Measurements from ENCODE around the gene RSPO4.

The RSPO4 gene

DNA sequence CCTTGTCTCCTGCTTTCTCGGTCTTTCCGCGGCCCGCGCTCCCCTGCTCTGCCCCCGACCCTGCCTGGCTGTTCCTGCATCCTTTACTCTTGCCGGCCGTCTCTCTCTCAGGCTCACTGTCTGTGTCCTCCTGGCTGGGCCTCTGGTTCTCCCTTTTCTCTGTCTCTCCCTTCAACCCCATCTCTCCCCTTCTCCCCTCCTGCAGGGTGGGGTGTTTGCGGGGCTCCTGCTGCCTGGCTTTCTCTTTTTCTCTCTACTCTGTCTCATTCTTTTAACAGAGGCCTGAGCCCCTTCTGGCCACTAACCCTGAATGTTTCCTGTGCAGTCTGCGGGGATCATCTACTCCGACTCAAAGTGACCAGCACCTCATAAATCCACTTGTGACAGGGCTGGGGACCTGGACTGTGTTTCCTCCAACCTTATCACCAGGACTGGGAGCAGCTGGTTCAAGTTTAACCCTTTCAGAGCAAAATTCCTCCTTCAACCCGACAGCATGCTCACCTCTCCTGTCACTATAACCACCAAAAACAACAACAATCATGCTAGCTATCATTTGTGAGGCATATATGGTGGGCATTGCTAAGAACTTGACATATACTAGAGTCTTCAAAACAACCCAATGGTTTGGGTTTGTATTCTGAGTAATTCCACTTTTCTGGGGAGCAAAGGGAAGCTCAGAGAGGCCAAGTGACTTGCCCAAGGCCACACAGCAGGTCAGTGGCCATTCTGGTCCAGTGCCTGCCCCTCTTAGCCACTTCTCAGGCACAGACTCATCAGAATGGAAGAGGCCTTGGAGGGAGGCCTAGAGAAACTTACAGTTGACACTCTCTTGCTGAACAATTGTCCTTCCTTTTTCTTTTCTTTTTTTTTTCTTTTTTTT lies 811 bp upstream of the RSPO4 start:
- H3K27me3 ChIP-seq (ENCODE audit: control insufficient read depth, insufficient read depth, low read length): peaks cover 39% of the 10 kb centered on the region

DNA sequence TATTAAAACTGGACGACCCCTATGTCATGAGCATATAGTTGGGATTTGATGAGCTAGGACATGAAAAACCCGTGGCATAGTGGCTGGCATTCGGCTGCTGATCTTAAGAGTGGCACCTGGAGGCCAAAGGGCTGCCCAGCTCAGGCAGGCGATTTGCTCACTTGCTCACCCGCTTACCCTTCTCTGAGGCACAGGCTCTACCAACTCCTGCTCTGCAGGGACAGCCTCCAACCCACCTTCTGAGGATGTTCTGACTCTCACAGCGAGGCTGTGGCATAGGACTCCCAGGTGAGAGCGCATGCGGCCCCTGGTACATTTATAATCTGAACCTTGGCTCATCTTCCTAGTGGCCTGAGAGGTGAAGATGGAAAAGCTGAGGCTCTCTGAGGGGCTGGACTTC lies 995 bp downstream of the RSPO4 start:
- H3K9ac ChIP-seq (ENCODE audit: low read depth, low read length): no peak overlapping the region
- no peaks in the 10 kb centered on the region for H3K4me1 ChIP-seq (ENCODE audit: control insufficient read depth, insufficient read depth, low read length)
- H3K4me2 ChIP-seq (ENCODE audit: low read length): no peak overlapping the region
- H3K4me3 ChIP-seq (ENCODE audit: low read length): no peak overlapping the region
- no peaks in the 10 kb centered on the region for H3K36me3 ChIP-seq (ENCODE audit: insufficient read depth, low read length)
- H3K27me3 ChIP-seq (ENCODE audit: control insufficient read depth, insufficient read depth, low read length): peaks cover 39% of the 10 kb centered on the region
- no peaks in the 10 kb centered on the region for H3K9me3 ChIP-seq (replicated peaks; ENCODE audit: low read length)

More for the DNA sequence above, 811 bp upstream of the RSPO4 start:
- Histone ChIP-seq H3K9ac (ENCODE audit: low read depth, low read length) (no peak overlapping the region), H3K4me1 (ENCODE audit: control insufficient read depth, insufficient read depth, low read length) (no peaks in the 10 kb centered on the region), H3K36me3 (ENCODE audit: insufficient read depth, low read length) (no peaks in the 10 kb centered on the region), H3K4me3 (ENCODE audit: low read length) (no peak overlapping the region), H3K4me2 (ENCODE audit: low read length) (no peak overlapping the region), H3K9me3 (replicated peaks; ENCODE audit: low read length) (no peaks in the 10 kb centered on the region)

DNA sequence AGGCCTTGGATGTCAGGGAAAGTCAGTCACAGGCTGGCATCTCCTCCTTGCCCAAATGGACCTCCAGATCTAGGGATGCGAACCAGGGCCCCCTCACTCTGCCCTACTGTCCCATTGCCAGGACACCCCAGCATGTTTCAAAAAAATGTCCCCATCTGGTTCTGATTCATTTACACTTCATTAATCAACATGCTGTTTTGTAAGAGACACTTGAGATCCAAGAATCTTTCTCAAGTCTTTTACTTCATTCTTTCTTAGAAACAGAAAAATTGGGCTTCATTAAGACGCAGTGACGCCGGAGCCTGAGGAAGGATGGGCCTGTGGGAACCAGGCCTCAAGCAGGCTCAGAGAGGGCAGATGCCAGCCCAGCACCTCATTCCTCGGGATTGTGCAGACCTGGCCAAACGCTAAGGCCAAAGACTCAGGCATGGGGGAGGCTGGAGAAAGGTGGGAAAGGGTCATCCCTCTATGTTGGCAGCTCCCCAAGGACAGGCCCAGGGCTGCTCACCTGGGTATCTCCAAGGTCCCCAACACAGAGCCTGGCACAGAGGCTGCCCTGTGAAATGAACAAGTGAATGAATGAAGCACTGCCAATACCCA lies 3.8 kb downstream of the RSPO4 start:
- no peak overlapping the region for H3K9ac ChIP-seq (ENCODE audit: low read depth, low read length)

DNA sequence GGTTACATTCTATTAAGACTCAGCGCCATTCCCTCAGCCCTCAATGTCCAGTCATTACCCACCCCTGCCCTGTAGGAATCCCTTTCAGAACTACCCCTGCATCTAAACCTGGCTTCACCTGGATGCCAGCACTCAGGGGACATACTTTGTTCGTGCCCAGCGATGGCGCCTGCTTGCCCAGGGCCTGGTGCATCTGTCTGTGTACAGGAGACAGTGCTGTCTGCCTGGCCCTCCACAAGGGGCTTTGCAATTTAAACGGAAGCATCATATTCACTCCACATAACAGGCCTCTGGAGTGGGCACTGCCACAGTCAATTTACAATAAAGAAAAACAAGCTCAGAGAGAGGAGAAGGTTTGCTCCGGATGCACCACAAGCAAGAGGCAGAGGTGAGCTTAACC lies 4.6 kb downstream of the RSPO4 start:
- Histone ChIP-seq H3K4me1 (ENCODE audit: control insufficient read depth, insufficient read depth, low read length) (no peaks in the 10 kb centered on the region), H3K36me3 (ENCODE audit: insufficient read depth, low read length) (no peaks in the 10 kb centered on the region), H3K4me3 (ENCODE audit: low read length) (no peak overlapping the region), H3K9ac (ENCODE audit: low read depth, low read length) (no peak overlapping the region), H3K4me2 (ENCODE audit: low read length) (no peak overlapping the region), H3K9me3 (replicated peaks; ENCODE audit: low read length) (no peaks in the 10 kb centered on the region), H3K27me3 (ENCODE audit: control insufficient read depth, insufficient read depth, low read length) (peaks cover 25% of the 10 kb centered on the region)

More for the DNA sequence above, 3.8 kb downstream of the RSPO4 start:
- no peak overlapping the region for H3K4me2 ChIP-seq (ENCODE audit: low read length)
- H3K36me3 ChIP-seq (ENCODE audit: insufficient read depth, low read length): no peaks in the 10 kb centered on the region
- H3K4me1 ChIP-seq (ENCODE audit: control insufficient read depth, insufficient read depth, low read length): no peaks in the 10 kb centered on the region
- H3K9me3 ChIP-seq (replicated peaks; ENCODE audit: low read length): no peaks in the 10 kb centered on the region
- no peak overlapping the region for H3K4me3 ChIP-seq (ENCODE audit: low read length)
- H3K27me3 ChIP-seq (ENCODE audit: control insufficient read depth, insufficient read depth, low read length): peaks cover 29% of the 10 kb centered on the region

DNA sequence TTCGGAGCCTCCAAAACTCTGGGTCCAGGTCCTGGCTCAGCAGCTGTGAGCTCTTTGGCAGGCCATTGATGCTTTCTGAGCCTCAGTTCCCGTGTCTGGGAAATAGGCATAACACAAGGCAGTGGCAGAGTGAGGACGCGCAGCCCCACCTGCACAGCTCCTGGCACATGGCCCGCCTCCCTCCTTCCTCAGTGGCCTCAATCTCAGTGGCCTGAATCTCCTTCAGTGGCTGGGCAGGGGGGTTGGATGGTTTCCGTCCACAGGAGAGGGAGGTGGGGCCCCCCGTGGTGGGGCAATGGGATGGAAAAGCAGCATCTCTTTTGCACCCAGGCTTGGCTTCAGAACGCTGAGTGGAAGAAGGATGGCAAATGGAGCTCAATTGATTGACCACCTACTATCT lies 5.1 kb downstream of the RSPO4 start:
- Histone ChIP-seq H3K27me3 (ENCODE audit: control insufficient read depth, insufficient read depth, low read length) (peaks cover 27% of the 10 kb centered on the region), H3K4me3 (ENCODE audit: low read length) (no peak overlapping the region), H3K4me1 (ENCODE audit: control insufficient read depth, insufficient read depth, low read length) (no peaks in the 10 kb centered on the region), H3K4me2 (ENCODE audit: low read length) (no peak overlapping the region), H3K9me3 (replicated peaks; ENCODE audit: low read length) (no peaks in the 10 kb centered on the region), H3K9ac (ENCODE audit: low read depth, low read length) (no peak overlapping the region), H3K36me3 (ENCODE audit: insufficient read depth, low read length) (no peaks in the 10 kb centered on the region)

DNA sequence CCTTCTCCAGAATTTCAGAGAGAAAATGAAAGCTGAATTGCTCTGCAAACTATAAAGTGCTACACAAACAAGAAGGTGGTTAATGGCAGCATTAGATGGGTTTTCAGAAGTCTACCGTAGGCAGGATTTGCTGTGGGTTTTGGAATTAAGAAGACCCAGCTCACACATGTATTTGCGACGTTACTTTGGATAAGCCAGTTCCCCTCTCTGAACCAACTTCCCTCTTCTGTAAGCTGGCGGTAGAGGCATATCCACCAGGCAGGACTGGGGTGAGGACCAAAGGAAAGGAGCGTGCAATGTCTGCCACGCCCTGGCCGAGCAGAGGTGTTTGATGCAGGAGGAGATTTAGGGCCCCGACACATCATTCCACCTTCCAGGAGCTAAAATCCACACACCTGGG lies 6.9 kb downstream of the RSPO4 start:
- no peak overlapping the region for H3K9ac ChIP-seq (ENCODE audit: low read depth, low read length)
- no peak overlapping the region for H3K4me3 ChIP-seq (ENCODE audit: low read length)
- no peaks in the 10 kb centered on the region for H3K4me1 ChIP-seq (ENCODE audit: control insufficient read depth, insufficient read depth, low read length)
- no peak overlapping the region for H3K4me2 ChIP-seq (ENCODE audit: low read length)
- peaks cover 22% of the 10 kb centered on the region for H3K27me3 ChIP-seq (ENCODE audit: control insufficient read depth, insufficient read depth, low read length)
- H3K9me3 ChIP-seq (replicated peaks; ENCODE audit: low read length): no peaks in the 10 kb centered on the region
- H3K36me3 ChIP-seq (ENCODE audit: insufficient read depth, low read length): no peaks in the 10 kb centered on the region

DNA sequence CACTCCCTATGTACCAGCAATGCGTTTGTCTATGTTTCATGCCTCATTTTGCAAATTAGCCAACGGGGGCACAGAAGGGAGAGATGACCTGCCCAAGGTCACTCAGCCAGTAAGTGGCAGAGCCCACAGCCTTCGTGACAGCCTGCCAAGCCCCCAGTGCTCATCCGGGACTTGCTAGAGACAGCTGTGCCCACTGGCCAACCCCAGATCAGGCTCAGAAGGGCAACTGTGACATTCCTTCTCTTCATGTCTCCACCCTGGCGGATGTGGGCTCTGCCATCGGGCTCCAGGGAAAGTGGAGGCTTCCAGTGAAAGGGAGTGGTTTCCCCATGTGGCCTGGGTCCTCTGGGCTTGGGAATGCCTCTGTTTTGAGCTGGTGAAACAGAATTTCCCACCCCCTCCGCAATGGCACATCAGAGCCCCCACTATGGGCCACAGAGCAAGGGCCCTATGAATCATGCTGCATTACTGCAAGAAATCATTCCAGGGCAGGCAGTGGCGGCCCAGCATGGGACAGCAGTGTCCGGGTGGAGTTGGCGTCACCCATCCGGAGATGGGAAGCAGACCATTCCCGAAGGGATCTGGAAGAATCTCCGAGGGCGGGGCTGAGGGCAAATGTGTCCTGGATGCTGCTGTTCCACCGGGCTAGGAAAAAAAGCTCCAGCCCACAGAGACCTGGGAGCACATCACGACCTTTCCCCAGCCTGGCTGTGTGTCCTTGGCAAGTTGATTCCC lies 9.1 kb downstream of the RSPO4 start:
- no peak overlapping the region for H3K4me2 ChIP-seq (ENCODE audit: low read length)
- no peaks in the 10 kb centered on the region for H3K36me3 ChIP-seq (ENCODE audit: insufficient read depth, low read length)
- no peaks in the 10 kb centered on the region for H3K9me3 ChIP-seq (replicated peaks; ENCODE audit: low read length)
- H3K27me3 ChIP-seq (ENCODE audit: control insufficient read depth, insufficient read depth, low read length): peaks cover 29% of the 10 kb centered on the region
- no peak overlapping the region for H3K4me3 ChIP-seq (ENCODE audit: low read length)
- H3K9ac ChIP-seq (ENCODE audit: low read depth, low read length): no peak overlapping the region
- H3K4me1 ChIP-seq (ENCODE audit: control insufficient read depth, insufficient read depth, low read length): no peaks in the 10 kb centered on the region

DNA sequence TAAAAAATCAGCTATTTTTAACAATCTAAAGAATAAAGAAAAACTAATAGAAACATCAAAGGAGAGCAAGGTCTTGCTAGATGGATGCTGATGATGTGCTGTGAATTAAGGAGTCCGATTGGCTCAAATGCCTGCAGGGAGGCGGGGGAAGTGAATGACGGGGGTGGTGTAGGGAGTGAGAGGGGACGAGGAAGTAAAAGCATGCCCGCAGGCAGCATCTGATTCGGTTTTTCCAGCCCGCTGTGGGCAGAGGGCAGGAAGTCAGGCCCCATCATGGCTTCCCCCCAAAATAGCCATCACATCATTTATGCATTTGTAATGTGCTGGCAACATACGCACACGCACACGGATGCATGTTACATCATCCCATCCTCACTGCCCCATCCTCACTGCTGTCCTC lies 10.3 kb downstream of the RSPO4 start:
- no peak overlapping the region for H3K9ac ChIP-seq (ENCODE audit: low read depth, low read length)
- H3K4me3 ChIP-seq (ENCODE audit: low read length): no peak overlapping the region
- H3K4me1 ChIP-seq (ENCODE audit: control insufficient read depth, insufficient read depth, low read length): no peaks in the 10 kb centered on the region
- peaks cover 29% of the 10 kb centered on the region for H3K27me3 ChIP-seq (ENCODE audit: control insufficient read depth, insufficient read depth, low read length)
- H3K36me3 ChIP-seq (ENCODE audit: insufficient read depth, low read length): no peaks in the 10 kb centered on the region
- no peak overlapping the region for H3K4me2 ChIP-seq (ENCODE audit: low read length)
- no peaks in the 10 kb centered on the region for H3K9me3 ChIP-seq (replicated peaks; ENCODE audit: low read length)

DNA sequence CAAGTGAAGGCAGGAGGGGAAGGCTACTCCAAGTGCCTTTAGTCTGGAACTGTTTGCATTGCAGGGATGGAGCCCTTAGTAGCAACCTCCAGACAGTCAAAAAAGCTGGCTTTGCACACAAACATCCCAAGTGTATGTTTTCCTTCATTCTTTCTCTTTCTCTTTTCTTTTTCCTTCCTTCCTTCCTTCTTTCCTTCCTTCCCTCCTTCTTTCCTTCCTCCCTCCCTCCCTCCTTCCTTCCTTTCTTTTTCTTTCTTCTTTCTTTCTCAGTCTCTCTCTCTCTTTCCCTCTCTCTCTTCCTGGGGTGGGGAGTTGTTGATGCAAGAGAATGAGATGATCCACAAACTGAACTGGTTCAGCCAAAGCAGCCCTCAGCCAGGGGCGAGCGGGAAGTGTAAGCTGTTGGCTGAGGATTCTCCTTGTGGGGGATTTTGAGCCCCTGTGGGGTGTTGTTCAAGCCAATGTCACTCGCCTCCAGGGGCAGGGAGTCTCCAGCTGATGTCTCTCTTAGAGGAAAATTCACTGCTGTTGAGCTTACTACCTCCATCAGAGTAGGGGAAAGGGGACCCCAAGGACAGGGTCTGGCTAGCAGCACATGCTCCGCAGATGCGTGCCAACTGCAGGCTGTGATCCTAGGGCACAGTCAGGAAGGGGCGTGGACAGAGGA lies 11.7 kb downstream of the RSPO4 start:
- Histone ChIP-seq H3K4me2 (ENCODE audit: low read length) (no peak overlapping the region), H3K36me3 (ENCODE audit: insufficient read depth, low read length) (no peaks in the 10 kb centered on the region), H3K4me1 (ENCODE audit: control insufficient read depth, insufficient read depth, low read length) (no peaks in the 10 kb centered on the region), H3K9me3 (replicated peaks; ENCODE audit: low read length) (no peaks in the 10 kb centered on the region), H3K4me3 (ENCODE audit: low read length) (no peak overlapping the region), H3K27me3 (ENCODE audit: control insufficient read depth, insufficient read depth, low read length) (peaks cover 29% of the 10 kb centered on the region), H3K9ac (ENCODE audit: low read depth, low read length) (no peak overlapping the region)

DNA sequence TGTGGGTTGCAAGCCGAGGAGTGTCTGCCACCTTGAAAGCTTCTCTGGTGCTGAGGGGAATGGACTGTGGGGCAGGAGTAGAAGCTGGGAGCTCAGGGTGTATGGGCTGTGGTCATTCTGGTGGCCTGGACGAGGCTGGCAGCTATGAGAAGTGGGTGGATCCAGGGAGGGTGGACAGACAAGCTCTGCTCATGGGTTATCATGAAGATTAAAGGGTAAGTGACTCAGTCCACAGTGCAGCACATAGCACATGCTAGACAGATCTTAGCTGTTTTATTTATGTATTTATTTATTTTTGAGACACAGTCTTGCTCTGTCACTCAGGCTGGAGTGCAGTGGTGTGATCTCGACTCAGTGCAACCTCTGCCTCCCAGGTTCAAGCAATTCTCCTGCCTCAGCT lies 13.8 kb downstream of the RSPO4 start:
- Histone ChIP-seq H3K4me3 (ENCODE audit: low read length) (no peak overlapping the region), H3K9me3 (replicated peaks; ENCODE audit: low read length) (no peaks in the 10 kb centered on the region), H3K4me1 (ENCODE audit: control insufficient read depth, insufficient read depth, low read length) (no peaks in the 10 kb centered on the region), H3K27me3 (ENCODE audit: control insufficient read depth, insufficient read depth, low read length) (peaks cover 29% of the 10 kb centered on the region), H3K9ac (ENCODE audit: low read depth, low read length) (no peak overlapping the region), H3K36me3 (ENCODE audit: insufficient read depth, low read length) (no peaks in the 10 kb centered on the region), H3K4me2 (ENCODE audit: low read length) (no peak overlapping the region)

DNA sequence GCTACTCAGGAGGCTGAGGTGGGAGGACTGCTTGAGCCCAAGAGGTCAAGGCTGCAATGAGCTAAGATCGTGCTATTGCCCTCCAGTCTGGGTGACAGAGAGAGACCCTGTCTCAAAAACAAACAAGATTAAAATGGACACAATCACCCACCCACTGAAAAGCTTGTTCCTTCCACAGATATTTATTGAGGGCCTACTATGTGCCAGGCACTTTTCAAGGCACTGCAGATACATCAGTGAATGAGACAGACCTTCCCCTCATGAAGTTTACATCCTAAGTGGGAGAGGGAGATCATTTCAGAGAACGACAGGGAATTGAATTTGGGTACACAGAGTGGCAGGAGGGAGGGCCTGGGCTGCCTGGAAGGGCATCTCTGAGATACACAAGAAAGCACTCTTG lies 14.4 kb downstream of the RSPO4 start:
- H3K4me3 ChIP-seq (ENCODE audit: low read length): no peak overlapping the region
- peaks cover 28% of the 10 kb centered on the region for H3K27me3 ChIP-seq (ENCODE audit: control insufficient read depth, insufficient read depth, low read length)
- no peak overlapping the region for H3K4me2 ChIP-seq (ENCODE audit: low read length)
- no peak overlapping the region for H3K9ac ChIP-seq (ENCODE audit: low read depth, low read length)
- no peaks in the 10 kb centered on the region for H3K4me1 ChIP-seq (ENCODE audit: control insufficient read depth, insufficient read depth, low read length)
- no peaks in the 10 kb centered on the region for H3K36me3 ChIP-seq (ENCODE audit: insufficient read depth, low read length)
- no peaks in the 10 kb centered on the region for H3K9me3 ChIP-seq (replicated peaks; ENCODE audit: low read length)
